Measurements from ENCODE around the gene PSKH1. TPM values are rescaled to one million over a fixed set of nuclear protein-coding genes. Genes with fewer than 3 reads are reported as not detected.
A peak's percentile ranks its signal among the peaks of the same experiment; 100 is the strongest.
"Not testable (repeated sequence)": the region's sequence is repeated elsewhere in the genome, so short reads cannot be mapped to it uniquely, and the experiment has no call there.

PSKH1 gene
- total RNA-seq, 2 experiments from 2014 or later: 22.8 to 25.6 TPM

- no peak for ATAC-seq (ENCODE audit: low read depth)
- POLR2A ChIA-PET: no interaction called here
- no peak for DNase-seq
- Mint-ChIP-seq H3K4me3 (no peak overlapping the region), H3K27me3 (no peaks in the 10 kb centered on the region), H3K27ac (peak overlapping the region; percentile 63), H3K4me1 (peaks cover 13% of the 10 kb centered on the region), H3K36me3 (peaks cover 3% of the 10 kb centered on the region), H3K9me3 (no peaks in the 10 kb centered on the region)
Measured at GRCh38 chr16:67857547-67858233, 35.4 kb upstream of the PSKH1 start.

GRCh38 chr16:67858500-67858899, 34.6 kb upstream of the PSKH1 start:
- Mint-ChIP-seq H3K4me1 (peaks cover 13% of the 10 kb centered on the region), H3K9me3 (no peaks in the 10 kb centered on the region), H3K36me3 (peaks cover 3% of the 10 kb centered on the region), H3K27ac (peak overlapping the region; percentile 60), H3K4me3 (no peak overlapping the region), H3K27me3 (no peaks in the 10 kb centered on the region)
- DNase-seq (no peak), ATAC-seq (ENCODE audit: low read depth) (no peak)
- POLR2A ChIA-PET: no interaction called here

- DNase-seq (no peak), ATAC-seq (ENCODE audit: low read depth) (no peak)
- H3K4me1 Mint-ChIP-seq: peaks cover 13% of the 10 kb centered on the region
- H3K9me3 Mint-ChIP-seq: no peaks in the 10 kb centered on the region
- H3K4me3 Mint-ChIP-seq: no peak overlapping the region
- POLR2A ChIA-PET: no interaction called here
- H3K36me3 Mint-ChIP-seq: peaks cover 3% of the 10 kb centered on the region
- H3K27ac Mint-ChIP-seq: peak overlapping the region; percentile 12
- H3K27me3 Mint-ChIP-seq: no peaks in the 10 kb centered on the region
Measured at GRCh38 chr16:67860589-67861398, 32.3 kb upstream of the PSKH1 start.

- H3K27ac Mint-ChIP-seq: peak overlapping the region; percentile 26
- peaks cover 3% of the 10 kb centered on the region for H3K36me3 Mint-ChIP-seq
- ATAC-seq (ENCODE audit: low read depth) (no peak), DNase-seq (no peak)
- peaks cover 13% of the 10 kb centered on the region for H3K4me1 Mint-ChIP-seq
- no peaks in the 10 kb centered on the region for H3K27me3 Mint-ChIP-seq
- no peak overlapping the region for H3K4me3 Mint-ChIP-seq
- no peaks in the 10 kb centered on the region for H3K9me3 Mint-ChIP-seq
- POLR2A ChIA-PET: no interaction called here
Measured at GRCh38 chr16:67861877-67862276, 31.2 kb upstream of the PSKH1 start.

- peaks cover 8% of the 10 kb centered on the region for H3K4me1 Mint-ChIP-seq
- no peaks in the 10 kb centered on the region for H3K9me3 Mint-ChIP-seq
- H3K27me3 Mint-ChIP-seq: no peaks in the 10 kb centered on the region
- H3K27ac Mint-ChIP-seq: no peak overlapping the region
- DNase-seq: no peak
- POLR2A ChIA-PET: interaction anchor here (1.3 kb wide), 1 partner anchor 20 kb away, joined by 6 read pairs; no protein-coding TSS in a partner anchor
- ATAC-seq (ENCODE audit: low read depth): no peak
- H3K36me3 Mint-ChIP-seq: peaks cover 3% of the 10 kb centered on the region
- H3K4me3 Mint-ChIP-seq: no peak overlapping the region
Measured at GRCh38 chr16:67862623-67863583, 30.2 kb upstream of the PSKH1 start.

- H3K4me1 Mint-ChIP-seq; ATAC-seq (ENCODE audit: low read depth); DNase-seq; H3K27ac Mint-ChIP-seq; H3K9me3 Mint-ChIP-seq; H3K27me3 Mint-ChIP-seq; H3K36me3 Mint-ChIP-seq; H3K4me3 Mint-ChIP-seq: not testable (repeated sequence)
- POLR2A ChIA-PET: interaction anchor here (1.3 kb wide), 1 partner anchor 21 kb away, joined by 6 read pairs; no protein-coding TSS in a partner anchor
Measured at GRCh38 chr16:67864044-67864443, 29.0 kb upstream of the PSKH1 start.

DNA sequence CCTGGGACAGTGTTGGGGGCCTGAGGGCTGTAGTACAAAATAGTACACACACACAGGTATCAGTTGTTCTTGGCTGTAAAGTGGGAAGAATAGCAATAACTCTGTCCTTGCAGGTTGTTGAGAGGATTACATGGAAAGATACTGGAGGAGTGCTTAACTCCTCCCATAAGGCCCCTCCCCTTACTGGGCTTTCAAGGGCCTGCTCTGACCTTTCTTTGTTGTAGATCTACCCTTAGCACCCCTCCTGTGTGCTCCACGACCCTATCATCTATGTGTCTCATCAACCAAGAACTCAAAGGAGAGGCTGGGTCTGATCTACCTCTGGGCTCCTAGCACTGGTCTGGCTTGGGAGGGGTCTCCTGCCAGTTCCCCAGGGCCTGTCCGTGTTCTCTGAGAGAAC, 28.5 kb upstream of the PSKH1 start:
- no peak for ATAC-seq (ENCODE audit: low read depth)
- no peak overlapping the region for H3K27ac Mint-ChIP-seq
- no peak overlapping the region for H3K4me3 Mint-ChIP-seq
- no peaks in the 10 kb centered on the region for H3K9me3 Mint-ChIP-seq
- H3K4me1 Mint-ChIP-seq: peaks cover 6% of the 10 kb centered on the region
- POLR2A ChIA-PET: no interaction called here
- DNase-seq: no peak
- H3K27me3 Mint-ChIP-seq: no peaks in the 10 kb centered on the region
- no peaks in the 10 kb centered on the region for H3K36me3 Mint-ChIP-seq

GRCh38 chr16:67865318-67865717, 27.7 kb upstream of the PSKH1 start:
- no peak overlapping the region for H3K27ac Mint-ChIP-seq
- DNase-seq (no peak), ATAC-seq (ENCODE audit: low read depth) (peak; percentile 54)
- H3K4me3 Mint-ChIP-seq: no peak overlapping the region
- no peaks in the 10 kb centered on the region for H3K36me3 Mint-ChIP-seq
- peaks cover 6% of the 10 kb centered on the region for H3K4me1 Mint-ChIP-seq
- H3K9me3 Mint-ChIP-seq: no peaks in the 10 kb centered on the region
- POLR2A ChIA-PET: interaction anchor here (0.7 kb wide), 3 partner anchors 20 to 669 kb away, joined by 3 to 5 read pairs (median 4); no protein-coding TSS in a partner anchor
- H3K27me3 Mint-ChIP-seq: no peaks in the 10 kb centered on the region

- Mint-ChIP-seq H3K36me3 (peaks cover 2% of the 10 kb centered on the region), H3K27me3 (no peaks in the 10 kb centered on the region), H3K9me3 (no peaks in the 10 kb centered on the region), H3K4me1 (peaks cover 1% of the 10 kb centered on the region), H3K4me3 (no peak overlapping the region), H3K27ac (no peak overlapping the region)
- POLR2A ChIA-PET: no interaction called here
- no peak for ATAC-seq (ENCODE audit: low read depth)
- no peak for DNase-seq
Measured at GRCh38 chr16:67868290-67868689, 24.8 kb upstream of the PSKH1 start.

DNA sequence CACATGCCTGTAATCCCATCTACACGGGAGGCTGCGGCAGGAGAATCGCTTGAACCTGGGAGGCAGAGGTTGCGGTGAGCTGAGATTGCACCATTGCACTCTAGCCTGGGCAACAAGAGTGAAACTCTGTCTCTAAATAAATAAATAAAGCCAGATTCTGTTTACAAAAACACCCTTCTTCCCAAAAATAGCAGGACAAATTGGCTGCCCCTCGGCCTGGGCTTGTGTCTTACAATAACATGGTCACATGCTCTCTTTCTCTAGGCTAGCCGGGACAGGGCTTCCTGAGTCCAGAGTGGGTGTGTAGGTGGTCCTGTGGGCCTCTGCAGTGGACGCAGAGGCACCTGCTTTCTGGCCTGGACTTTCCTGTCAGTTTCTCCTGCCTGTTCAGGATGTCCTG, 23.4 kb upstream of the PSKH1 start:
- peaks cover 12% of the 10 kb centered on the region for H3K4me1 Mint-ChIP-seq
- ATAC-seq (ENCODE audit: low read depth) (no peak), DNase-seq (no peak)
- no peaks in the 10 kb centered on the region for H3K27me3 Mint-ChIP-seq
- POLR2A ChIA-PET: interaction anchor here (0.6 to 1.1 kb wide), 2 partner anchors 17 to 86 kb away, joined by 3 read pairs; no protein-coding TSS in a partner anchor
- H3K27ac Mint-ChIP-seq: no peak overlapping the region
- H3K9me3 Mint-ChIP-seq: no peaks in the 10 kb centered on the region
- H3K36me3 Mint-ChIP-seq: peaks cover 2% of the 10 kb centered on the region
- no peak overlapping the region for H3K4me3 Mint-ChIP-seq

DNA sequence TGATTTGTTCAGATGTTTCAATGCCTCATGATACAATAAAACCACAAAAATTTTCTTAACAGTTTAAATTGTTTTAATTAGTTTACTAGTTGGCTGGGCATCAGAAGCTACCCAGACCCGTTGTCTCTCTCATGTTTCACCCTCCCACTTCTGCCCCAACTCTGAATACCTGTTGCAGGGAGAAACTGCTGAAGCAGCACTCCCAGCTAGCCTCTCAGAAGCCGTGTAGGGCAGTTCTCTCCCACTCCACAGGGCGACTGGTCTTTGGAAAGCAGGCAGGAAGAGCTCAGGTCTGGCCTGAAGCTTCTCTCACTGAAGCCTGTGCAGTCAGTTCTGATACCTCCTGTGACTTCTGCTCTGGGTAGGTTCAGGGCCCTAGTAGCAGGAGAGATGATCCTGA, 21.8 kb upstream of the PSKH1 start:
- Mint-ChIP-seq H3K4me3 (no peak overlapping the region), H3K4me1 (peaks cover 24% of the 10 kb centered on the region), H3K27ac (no peak overlapping the region), H3K36me3 (peaks cover 4% of the 10 kb centered on the region), H3K9me3 (no peaks in the 10 kb centered on the region), H3K27me3 (no peaks in the 10 kb centered on the region)
- ATAC-seq (ENCODE audit: low read depth) (no peak), DNase-seq (no peak)
- POLR2A ChIA-PET: interaction anchor here (0.7 to 3.2 kb wide), 3 partner anchors 28 to 205 kb away, joined by 3 to 14 read pairs (median 3); partner anchors contain the start of genes C16orf86, ENKD1 and PSMB10

- POLR2A ChIA-PET: interaction anchor here (1.0 to 3.2 kb wide), 2 partner anchors 29 to 64 kb away, joined by 3 to 14 read pairs; partner anchors contain the start of gene PSMB10
- no peaks in the 10 kb centered on the region for H3K9me3 Mint-ChIP-seq
- no peaks in the 10 kb centered on the region for H3K27me3 Mint-ChIP-seq
- H3K27ac Mint-ChIP-seq: peak overlapping the region; percentile 92
- ATAC-seq (ENCODE audit: low read depth) (no peak), DNase-seq (no peak)
- H3K4me3 Mint-ChIP-seq: peak overlapping the region; percentile 89
- peaks cover 24% of the 10 kb centered on the region for H3K4me1 Mint-ChIP-seq
- peaks cover 4% of the 10 kb centered on the region for H3K36me3 Mint-ChIP-seq
Measured at GRCh38 chr16:67872131-67872630, 20.9 kb upstream of the PSKH1 start.
